IMR-90 (cell line): ENCODE results near the gene FAM219A. TPM values are rescaled to one million over a fixed set of nuclear protein-coding genes. Genes with fewer than 3 reads are reported as not detected.

Source experiments
- ATAC-seq: fragments of 200-7000 bp; cut with Tn5 transposase; 2 replicates; pipeline ENCODE4 v1.9.1; 2020; ENCODE audit warnings: low read depth, mild to moderate bottlenecking, moderate library complexity
- BruUV-seq: library from RNA; stranded (reverse); fragments of 400-500 nt; replicated peaks from 2 replicates; lab custom pipeline; 2021; lab: Mats Ljungman, UMichigan
- CTCF ChIA-PET: fragments of 300-600 bp; formaldehyde crosslinking; extraction: SDS; loops from one replicate; lab custom pipeline; 2021; ENCODE audit warnings: antibody characterized with exemption; lab: Yijun Ruan, JAX
- POLR2A ChIA-PET: fragments of 300-600 bp; sonication (Branson Sonifier 250); formaldehyde crosslinking; loops from one replicate; lab custom pipeline; 2022; ENCODE audit warnings: antibody characterized with exemption; ENCODE audit not compliant: unreplicated experiment; lab: Charles Lee
- DNase-seq: peaks from one replicate; pipeline ENCODE4 v3.0.0; 2013
- H2AFZ ChIP-seq: replicated peaks from 2 replicates; pipeline ENCODE3; 2013; ENCODE audit warnings: low read length, mild to moderate bottlenecking; ENCODE audit not compliant: poor library complexity
- H2AK5ac ChIP-seq: 2 replicates; pipeline ENCODE4 v1.6.1; 2013; ENCODE audit warnings: low read depth, low read length, inconsistent platforms
- H2AK9ac ChIP-seq: replicated peaks from 2 replicates; pipeline ENCODE3; 2013; ENCODE audit warnings: mild to moderate bottlenecking, low read depth, low read length, moderate library complexity; ENCODE audit not compliant: poor library complexity
- H2BK120ac ChIP-seq: 2 replicates; pipeline ENCODE4 v1.6.1; 2013; ENCODE audit warnings: low read depth, low read length, inconsistent platforms
- H2BK15ac ChIP-seq: 3 replicates; pipeline ENCODE4 v1.6.1; 2013; ENCODE audit warnings: low read depth, low read length, inconsistent platforms
- H2BK20ac ChIP-seq: 2 replicates; pipeline ENCODE4 v1.6.1; 2013; ENCODE audit warnings: low read depth, mild to moderate bottlenecking, inconsistent platforms, low read length, moderate library complexity
- H2BK5ac ChIP-seq: 2 replicates; pipeline ENCODE4 v1.6.1; 2013; ENCODE audit warnings: mild to moderate bottlenecking, low read depth, low read length, inconsistent platforms; ENCODE audit not compliant: poor library complexity, severe bottlenecking
- H3K14ac ChIP-seq: replicated peaks from 2 replicates; pipeline ENCODE4 v1.6.1; 2013; ENCODE audit warnings: low read depth, low read length, inconsistent platforms
- H3K18ac ChIP-seq: 2 replicates; pipeline ENCODE4 v1.6.1; 2013; ENCODE audit warnings: low read depth, low read length, control low read depth
- H3K23ac ChIP-seq: 2 replicates; pipeline ENCODE4 v1.6.1; 2013; ENCODE audit warnings: low read depth, low read length, inconsistent platforms
- H3K27ac ChIP-seq: 2 replicates; pipeline ENCODE4 v1.5.1; 2013; ENCODE audit warnings: mild to moderate bottlenecking, control low read depth, low read length; ENCODE audit not compliant: insufficient read depth
- H3K27me3 ChIP-seq: 2 replicates; pipeline ENCODE4 v1.6.1; 2013; ENCODE audit warnings: low read length; ENCODE audit not compliant: control insufficient read depth, insufficient read depth
- H3K36me3 ChIP-seq: 2 replicates; pipeline ENCODE4 v1.6.1; 2013; ENCODE audit warnings: low read length, mixed read lengths; ENCODE audit not compliant: control insufficient read depth, insufficient read depth
- H3K4ac ChIP-seq: 2 replicates; pipeline ENCODE4 v1.6.1; 2013; ENCODE audit warnings: low read depth, low read length, inconsistent platforms
- H3K4me1 ChIP-seq: 2 replicates; pipeline ENCODE4 v1.6.1; 2013; ENCODE audit warnings: low read length, mixed read lengths; ENCODE audit not compliant: control insufficient read depth, insufficient read depth
- H3K4me2 ChIP-seq: 2 replicates; pipeline ENCODE4 v1.6.1; 2013; ENCODE audit warnings: low read depth, mild to moderate bottlenecking, control low read depth, low read length, moderate library complexity
- H3K4me3 ChIP-seq: 2 replicates; pipeline ENCODE4 v1.5.1; 2013; ENCODE audit warnings: low read depth, mild to moderate bottlenecking, control low read depth, low read length, moderate library complexity; ENCODE audit not compliant: insufficient read depth
- H3K56ac ChIP-seq: 2 replicates; pipeline ENCODE4 v1.6.1; 2013; ENCODE audit warnings: low read length, inconsistent platforms; ENCODE audit not compliant: insufficient read depth; ENCODE audit errors: extremely low read depth
- H3K79me1 ChIP-seq, 2 experiments: 2 replicates each; pipeline ENCODE4 v1.6.1; 2013; ENCODE audit warnings: low read length in 2 of 2, inconsistent platforms in 1 of 2, low read depth in 1 of 2
- H3K9ac ChIP-seq: 2 replicates; pipeline ENCODE4 v1.6.1; 2013; ENCODE audit warnings: low read depth, low read length, control low read depth
- H3K9me1 ChIP-seq: 2 replicates; pipeline ENCODE4 v1.6.1; 2013; ENCODE audit warnings: low read length, inconsistent platforms; ENCODE audit not compliant: insufficient read depth
- H3K9me3 ChIP-seq: 2 replicates; pipeline ENCODE4 v1.6.1; 2013; ENCODE audit warnings: low read length; ENCODE audit not compliant: control insufficient read depth, insufficient read depth
- H4K20me1 ChIP-seq: 2 replicates; pipeline ENCODE4 v1.6.1; 2013; ENCODE audit warnings: low read length, inconsistent platforms; ENCODE audit not compliant: insufficient read depth
- H4K5ac ChIP-seq: 2 replicates; pipeline ENCODE4 v1.6.1; 2013; ENCODE audit warnings: mild to moderate bottlenecking, low read depth, low read length, control low read depth
- H4K8ac ChIP-seq, 2 experiments: 2 replicates each; pipeline ENCODE4 v1.6.1; 2013; ENCODE audit warnings: low read depth in 2 of 2, low read length in 2 of 2, control low read depth in 1 of 2, inconsistent platforms in 1 of 2
- H4K91ac ChIP-seq: 2 replicates; pipeline ENCODE4 v1.6.1; 2013; ENCODE audit warnings: low read depth, low read length, inconsistent platforms; ENCODE audit not compliant: insufficient read depth
- BHLHE40 ChIP-seq: fragments of 150-350 bp; IDR thresholded peaks from 2 replicates; pipeline ENCODE4 v1.6.1; 2016; ENCODE audit warnings: mild to moderate bottlenecking, low read depth, low read length
- CEBPB ChIP-seq: IDR thresholded peaks from 2 replicates; pipeline ENCODE4 v1.6.1; 2012; ENCODE audit warnings: low read depth, low read length, improper control_type of control experiment
- CHD1 ChIP-seq: IDR thresholded peaks from 2 replicates; pipeline ENCODE4 v1.6.1; 2012; ENCODE audit warnings: low read depth, low read length, improper control_type of control experiment
- CTCF ChIP-seq: conservative IDR thresholded peaks from 2 replicates; pipeline ENCODE4 v1.5.1; 2012; ENCODE audit warnings: mild to moderate bottlenecking, low read depth, low read length, improper control_type of control experiment
- ELK1 ChIP-seq: fragments of 150-350 bp; IDR thresholded peaks from 2 replicates; pipeline ENCODE4 v1.6.1; 2016; ENCODE audit warnings: low read depth, mild to moderate bottlenecking, low read length, moderate library complexity, borderline replicate concordance
- FOS ChIP-seq: fragments of 150-350 bp; IDR thresholded peaks from 2 replicates; pipeline ENCODE4 v1.6.1; 2016; ENCODE audit warnings: low read depth, low read length
- MAFK ChIP-seq: IDR thresholded peaks from 2 replicates; pipeline ENCODE4 v1.6.1; 2012; ENCODE audit warnings: low read depth, low read length, improper control_type of control experiment
- MAZ ChIP-seq: IDR thresholded peaks from 2 replicates; pipeline ENCODE4 v1.6.1; 2012; ENCODE audit warnings: low read depth, mild to moderate bottlenecking, low read length, improper control_type of control experiment, moderate library complexity, borderline replicate concordance
- MXI1 ChIP-seq: IDR thresholded peaks from 2 replicates; pipeline ENCODE4 v1.6.1; 2012; ENCODE audit warnings: low read depth, mild to moderate bottlenecking, low read length, moderate library complexity, borderline replicate concordance
- NFE2L2 ChIP-seq: fragments of 150-350 bp; IDR thresholded peaks from 2 replicates; pipeline ENCODE4 v1.6.1; 2016; ENCODE audit warnings: low read depth, mild to moderate bottlenecking, low read length
- POLR2A ChIP-seq: IDR thresholded peaks from 2 replicates; pipeline ENCODE4 v1.6.1; 2012; ENCODE audit warnings: mild to moderate bottlenecking, low read depth, low read length
- RAD21 ChIP-seq: IDR thresholded peaks from 2 replicates; pipeline ENCODE4 v1.6.1; 2012; ENCODE audit warnings: low read length, improper control_type of control experiment
- RCOR1 ChIP-seq: IDR thresholded peaks from 2 replicates; pipeline ENCODE4 v1.6.1; 2012; ENCODE audit warnings: mild to moderate bottlenecking, low read length, improper control_type of control experiment; ENCODE audit not compliant: insufficient replicate concordance
- RFX5 ChIP-seq: IDR thresholded peaks from 2 replicates; pipeline ENCODE4 v1.8.0; 2012; ENCODE audit warnings: low read depth, mild to moderate bottlenecking, low read length, moderate library complexity
- SMC3 ChIP-seq: fragments of 150-350 bp; IDR thresholded peaks from 2 replicates; pipeline ENCODE4 v1.6.1; 2016; ENCODE audit warnings: low read depth, mild to moderate bottlenecking, antibody characterized with exemption, low read length, moderate library complexity
- USF2 ChIP-seq: fragments of 150-350 bp; IDR thresholded peaks from 2 replicates; pipeline ENCODE4 v1.6.1; 2017; ENCODE audit warnings: mild to moderate bottlenecking, antibody characterized with exemption, low read length, low read depth
- WGBS, 2 experiments: methylation state at CpG; one replicate each; pipeline versions ENCODE4 v1.1.5 to v1.1.7; 2013; ENCODE audit warnings: missing lambda C conversion rate in 2 of 2; ENCODE audit not compliant: insufficient read length in 1 of 2; ENCODE audit errors: extremely low coverage in 2 of 2; 5-methylcytosine and 5-hydroxymethylcytosine counted together
- dilution Hi-C: fragments of 300-500 bp; cut with HindIII; formaldehyde crosslinking; loops from one replicate; pipeline ENCODE4 v1.14.3; 2018; ENCODE audit warnings: low sequenced_read_pairs; ENCODE audit not compliant: unreplicated experiment
- in situ Hi-C: fragments of 300-500 bp; cut with MboI; formaldehyde crosslinking; loops from 3 replicates; pipeline ENCODE4 v1.14.3; 2019; ENCODE audit warnings: low sequenced_read_pairs, inconsistent platforms, mixed read lengths
- intact Hi-C: fragments of 100-400 bp; cut with micrococcal nuclease; formaldehyde crosslinking; loops from 2 replicates; pipeline ENCODE4 v1.10.0; 2022
- polyA plus RNA-seq, 3 experiments: library from polyadenylated mRNA; depleted of rRNA; stranded (reverse); fragments of >200 nt; gene quantifications; 2 replicates each; pipeline ENCODE4 v1.2.3, GENCODE V29; 2012; ENCODE audit warnings: low replicate concordance in 1 of 3
- total RNA-seq: library from RNA; depleted of rRNA; stranded (reverse); fragments of >200 nt; gene quantifications from 2 replicates; pipeline ENCODE4 v1.2.3, GENCODE V29; 2012

FAM219A gene
- total and polyA plus RNA-seq, 2 of the 4 experiments (the other 2 are of a cell fraction), result 4.8 to 20.8 TPM

- no peaks in the 10 kb centered on the region; the same call in 1 of the 2 replicates for H3K4me1 ChIP-seq
- H4K8ac ChIP-seq, result no peak overlapping the region
- no peak overlapping the region for H2BK120ac ChIP-seq
- ChIA-PET CTCF (interaction anchor here (0.7 to 2.5 kb wide), 6 partner anchors 13 to 97 kb away, joined by 3 to 13 read pairs (median 3); no protein-coding TSS in a partner anchor), POLR2A (no interaction called here)
- no peak overlapping the region for H3K9ac ChIP-seq
- no CpG with 5 or more reads among the region's 2 CpGs for WGBS, 2 experiments
- no TSS peak for BruUV-seq
- H3K14ac ChIP-seq, result no peak overlapping the region
- H3K23ac ChIP-seq, result no peak overlapping the region
- H2AK9ac ChIP-seq, result no peak overlapping the region
- H3K9me3 ChIP-seq, result no peaks in the 10 kb centered on the region
- no peaks in the 10 kb centered on the region for H3K36me3 ChIP-seq
- H4K5ac ChIP-seq, result no peak overlapping the region
- H3K18ac ChIP-seq, result no peak overlapping the region
- H3K27me3 ChIP-seq, result peaks cover 57% of the 10 kb centered on the region
- no peak overlapping the region for H3K4ac ChIP-seq
- no peaks in the 10 kb centered on the region for H3K79me1 ChIP-seq
- no peak overlapping the region for H4K91ac ChIP-seq
- ATAC-seq, result no peak
- no peak overlapping the region for H2AK5ac ChIP-seq
- no peak overlapping the region for H2BK15ac ChIP-seq
- dilution Hi-C loops, result no loop called here
- no peak overlapping the region for H2BK20ac ChIP-seq
- TF ChIP-seq CHD1 (no peak), SMC3 (no peak), ELK1 (no peak), CTCF (no peak), USF2 (no peak), POLR2A (no peak), RCOR1 (no peak), MAFK (no peak), RFX5 (no peak), FOS (no peak), CEBPB (no peak), NFE2L2 (no peak), MXI1 (no peak), RAD21 (no peak), MAZ (no peak), BHLHE40 (no peak)
- no peak for DNase-seq
- in situ Hi-C loops, result no loop called here
- no peak overlapping the region for H3K56ac ChIP-seq
- intact Hi-C loops, result loop anchor here (1.0 kb wide), 1 partner anchor 102 kb away; no protein-coding TSS in a partner anchor
- no peak overlapping the region for H3K4me3 ChIP-seq
- no peaks in the 10 kb centered on the region; the same call in 1 of the 2 replicates for H4K20me1 ChIP-seq
- no peaks in the 10 kb centered on the region for H3K9me1 ChIP-seq
- no peak overlapping the region for H2BK5ac ChIP-seq
- H2AFZ ChIP-seq, result no peak overlapping the region
- no peak overlapping the region for H3K4me2 ChIP-seq
- H3K27ac ChIP-seq, result no peak overlapping the region
Observed at GRCh38 chr9:34501372-34501771, 43.0 kb upstream of the FAM219A start.
